ENCODE data around the gene SCN11A. TPM values are rescaled to one million over a fixed set of nuclear protein-coding genes. Genes with fewer than 3 reads are reported as not detected.
"Not testable (repeated sequence)": the region's sequence is repeated elsewhere in the genome, so short reads cannot be mapped to it uniquely, and the experiment has no call there.

SCN11A gene
- total RNA-seq, 1 donor from 2014 or later = 0.04 TPM

DNA sequence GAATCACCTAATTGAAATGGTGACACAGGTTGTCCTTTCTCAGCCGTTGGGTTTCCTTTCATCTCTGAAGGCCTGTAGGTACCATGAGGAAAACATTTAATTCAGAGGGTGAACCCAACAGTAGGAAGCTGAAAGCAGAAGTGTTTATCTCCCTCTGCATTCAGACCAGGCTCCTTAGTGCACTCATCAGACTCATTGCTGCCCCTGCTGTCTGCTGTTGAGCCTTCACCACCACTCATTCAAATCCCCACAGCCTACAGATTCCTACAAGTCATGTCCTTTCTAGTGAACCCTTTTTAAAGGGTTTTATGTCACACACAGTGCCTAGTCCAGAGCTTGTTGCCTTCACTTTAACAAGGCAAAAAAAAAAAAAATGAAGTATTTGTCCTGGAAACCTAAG, 13.5 kb upstream of the SCN11A start:
- ATAC-seq = no peak

GRCh38 chr3:39064646-39065045, 12.9 kb upstream of the SCN11A start:
- ATAC-seq = no peak

- no peak for ATAC-seq
Observed at GRCh38 chr3:39063143-39063542, 11.4 kb upstream of the SCN11A start.

DNA sequence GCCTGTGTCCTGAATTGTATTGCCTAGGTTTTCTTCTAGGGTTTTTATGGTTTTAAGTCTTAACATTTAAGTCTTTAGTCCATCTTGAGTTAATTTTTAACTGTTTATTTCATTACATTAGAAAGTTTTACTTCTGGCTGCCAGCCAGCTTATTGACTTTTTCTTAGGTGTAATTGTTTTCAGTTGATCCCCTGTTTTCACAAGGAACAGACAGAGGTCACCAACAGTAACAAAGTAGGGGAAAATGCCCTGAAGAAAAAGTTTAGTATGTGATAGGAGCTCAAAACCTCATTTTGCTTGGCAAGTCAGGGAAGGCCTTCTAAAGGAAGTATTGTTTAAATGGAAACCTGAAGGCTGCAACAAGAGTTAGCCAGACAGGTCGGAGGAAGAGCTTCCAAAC, 10.4 kb upstream of the SCN11A start:
- ATAC-seq = no peak

DNA sequence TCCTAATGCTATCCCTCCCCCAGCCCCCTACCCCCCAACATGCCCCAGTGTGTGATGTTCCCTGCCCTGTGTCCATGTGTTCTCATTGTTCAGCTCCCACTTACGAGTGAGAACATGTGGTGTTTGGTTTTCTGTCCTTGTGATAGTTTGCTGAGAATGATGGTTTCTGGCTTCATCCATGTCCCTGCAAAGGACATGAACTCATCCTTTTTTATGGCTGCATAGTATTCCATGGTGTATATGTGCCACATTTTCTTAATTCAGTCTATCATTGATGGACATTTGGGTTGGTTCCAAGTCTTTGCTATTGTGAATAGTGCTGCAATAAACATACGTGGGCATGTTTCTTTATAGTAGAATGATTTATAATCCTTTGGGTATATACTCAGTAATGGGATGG, 9.5 kb upstream of the SCN11A start:
- not testable (repeated sequence) for ATAC-seq

GRCh38 chr3:39056151-39056550, 4.4 kb upstream of the SCN11A start:
- no peak for ATAC-seq

GRCh38 chr3:39053696-39054095, 2.0 kb upstream of the SCN11A start:
- ATAC-seq = no peak

DNA sequence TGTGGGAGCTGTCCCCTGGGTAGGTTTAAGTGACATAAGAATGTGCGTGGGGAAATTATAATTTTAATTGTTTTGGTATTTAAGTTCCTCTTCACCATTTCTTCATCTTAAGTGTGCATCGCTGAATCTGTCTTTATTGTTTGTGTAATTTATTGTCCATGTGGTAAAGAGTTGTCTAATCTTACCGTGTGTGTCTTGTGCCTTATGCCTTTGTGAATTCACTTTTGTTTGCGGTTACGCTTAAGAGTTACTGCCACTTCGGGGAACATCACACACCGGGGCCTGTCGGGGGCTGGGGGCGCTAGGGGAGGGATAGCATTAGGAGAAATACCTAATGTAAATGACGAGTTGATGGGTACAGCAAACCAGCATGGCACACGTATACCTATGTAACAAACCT, 839 bp upstream of the SCN11A start:
- ATAC-seq = no peak

- ATAC-seq = no peak
Observed at GRCh38 chr3:39050029-39050428, 1.7 kb downstream of the SCN11A start.

DNA sequence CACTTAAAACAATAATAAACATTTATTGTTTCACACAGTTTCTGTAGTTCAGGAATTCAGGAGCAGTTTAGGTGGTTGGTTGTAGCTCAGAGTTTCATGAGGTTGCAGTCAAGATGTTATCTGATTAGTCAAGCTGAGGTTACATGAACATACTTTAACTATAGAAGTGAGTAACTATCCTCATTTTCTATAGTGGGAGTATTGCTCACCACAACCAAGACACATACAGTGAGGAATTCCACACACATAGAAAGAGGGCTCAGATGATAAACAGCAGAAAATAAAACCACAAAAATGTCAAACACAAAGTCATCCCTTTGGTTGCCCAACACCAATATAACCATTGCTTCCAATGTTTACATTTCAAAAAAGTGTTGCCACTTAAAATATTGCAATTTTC, 13.6 kb downstream of the SCN11A start:
- ATAC-seq = no peak

- ATAC-seq = no peak
Observed at GRCh38 chr3:39029556-39029955, 22.2 kb downstream of the SCN11A start.

GRCh38 chr3:39028546-39028945, 23.2 kb downstream of the SCN11A start:
- no peak for ATAC-seq

DNA sequence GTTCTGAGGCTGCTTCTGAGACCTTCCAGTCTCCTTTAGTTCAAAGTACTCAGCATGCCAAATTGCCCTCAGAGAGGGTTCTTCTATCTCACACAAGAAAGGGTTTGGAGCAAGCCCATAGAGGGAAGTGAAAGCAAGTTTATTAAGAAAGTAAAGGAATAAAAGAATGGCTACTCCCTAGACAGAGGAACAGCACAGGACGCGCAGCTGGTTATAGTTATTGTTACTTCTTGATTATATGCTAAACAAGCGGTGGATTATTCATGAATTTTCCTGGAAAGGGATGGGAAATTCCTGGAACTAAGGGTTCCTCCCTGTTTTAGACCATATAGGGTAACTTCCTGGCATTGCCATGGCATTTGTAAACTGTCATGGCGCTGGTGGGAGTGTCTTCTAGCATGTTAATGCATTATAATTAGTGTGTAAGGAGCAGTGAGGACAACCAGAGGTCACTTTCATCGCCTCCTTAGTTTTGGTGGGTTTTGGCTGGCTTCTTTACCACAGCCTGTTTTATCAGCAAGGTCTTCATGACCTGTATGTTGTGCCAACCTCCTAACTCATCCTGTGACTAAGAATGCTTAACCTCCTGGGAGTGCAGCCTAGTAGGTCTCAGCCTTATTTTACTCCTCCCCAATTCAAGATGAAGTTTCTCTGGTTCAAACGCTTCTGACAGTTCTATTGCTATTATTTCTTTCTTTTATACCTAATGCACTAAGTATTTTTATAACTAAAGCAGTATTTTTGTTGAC, 26.3 kb downstream of the SCN11A start:
- ATAC-seq = no peak

GRCh38 chr3:39024497-39024896, 27.2 kb downstream of the SCN11A start:
- no peak for ATAC-seq

- ATAC-seq = no peak
Observed at GRCh38 chr3:39022286-39022630, 29.5 kb downstream of the SCN11A start.

GRCh38 chr3:39021465-39022285, 30.1 kb downstream of the SCN11A start:
- no peak for ATAC-seq

- ATAC-seq = no peak
Observed at GRCh38 chr3:39021029-39021428, 30.7 kb downstream of the SCN11A start.

DNA sequence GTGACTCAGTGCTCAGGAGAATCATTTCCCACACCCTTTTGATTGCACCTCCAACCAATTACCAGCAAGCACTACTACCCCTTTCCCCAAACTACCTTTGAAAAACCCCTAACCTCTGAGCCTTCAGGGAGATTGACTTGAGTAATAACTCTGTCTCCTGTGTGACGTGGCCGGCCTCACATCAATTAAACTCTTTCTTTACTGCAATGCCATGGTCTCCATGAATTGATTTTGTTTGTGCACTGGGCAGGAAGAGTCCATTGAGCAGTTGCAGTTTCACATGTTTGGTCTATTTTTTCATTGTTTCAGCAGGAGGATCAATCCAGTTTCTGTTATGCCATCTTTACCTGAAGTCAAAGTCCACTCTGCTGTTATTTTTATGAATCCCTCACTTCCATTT, 32.4 kb downstream of the SCN11A start:
- no peak for ATAC-seq

DNA sequence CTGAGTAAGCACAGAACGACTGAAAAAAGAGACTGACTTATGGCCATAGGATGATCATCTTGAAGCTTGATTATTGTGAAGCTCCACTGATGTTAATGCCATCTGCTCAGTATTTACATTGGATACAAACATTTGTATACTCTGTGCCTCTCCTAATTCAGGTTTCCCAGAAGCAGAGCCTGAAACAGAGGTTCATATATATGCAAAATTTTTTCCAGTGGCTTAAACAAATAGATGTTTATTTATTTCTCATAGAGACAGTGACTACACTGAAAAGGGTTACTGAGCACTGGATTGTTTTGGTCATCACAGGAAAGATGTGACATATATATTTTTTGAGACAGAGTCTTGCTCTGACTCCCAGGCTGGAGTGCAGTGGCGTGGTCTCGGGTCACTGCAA, 36.3 kb downstream of the SCN11A start:
- ATAC-seq = no peak

- ATAC-seq = no peak
Observed at GRCh38 chr3:39013921-39014509, 37.7 kb downstream of the SCN11A start.

DNA sequence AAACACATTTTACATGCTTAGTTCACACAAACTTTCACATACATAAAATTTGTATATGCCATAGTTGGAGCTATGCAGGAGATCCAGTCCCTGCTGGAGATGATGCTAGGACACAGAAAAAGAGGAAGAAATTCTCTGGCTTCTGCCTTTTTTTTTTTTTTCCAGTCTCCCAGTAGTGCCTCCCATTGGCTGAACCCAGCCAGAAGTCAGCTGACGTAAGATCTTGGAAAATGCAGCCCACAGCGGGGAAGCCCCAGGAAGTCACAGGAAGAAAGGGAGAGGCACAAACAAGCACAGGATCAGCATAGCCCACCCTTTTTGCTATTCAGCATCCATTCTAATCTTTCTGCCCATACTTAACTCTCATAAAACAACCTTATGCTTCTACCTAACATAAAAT, 38.5 kb downstream of the SCN11A start:
- no peak for ATAC-seq

DNA sequence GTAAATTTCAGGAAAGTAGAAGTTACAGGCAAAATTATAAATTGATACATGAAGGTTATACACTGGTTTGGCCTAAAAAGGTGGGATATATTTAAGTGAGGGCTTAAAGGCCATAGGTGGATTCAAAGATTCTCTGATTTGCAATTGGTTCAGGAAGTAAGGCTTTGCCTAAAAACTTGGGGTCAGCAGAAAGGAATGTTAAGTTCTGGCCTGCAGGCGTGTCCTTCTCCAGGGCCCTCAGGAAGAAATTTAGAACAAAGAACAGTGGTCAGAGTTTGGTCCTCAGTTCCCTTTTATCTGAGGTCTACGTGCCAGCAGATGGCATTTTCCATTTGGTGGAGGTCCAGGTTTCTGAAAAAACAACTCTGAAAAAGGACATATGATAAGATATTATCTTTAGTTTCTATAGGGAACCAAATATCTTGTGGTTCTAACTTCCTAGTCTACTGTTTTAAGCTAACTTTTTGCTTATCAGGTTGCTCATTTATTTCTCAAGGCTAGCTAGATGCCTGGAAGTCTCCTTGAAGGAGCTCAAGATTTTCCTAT, 40.5 kb downstream of the SCN11A start:
- ATAC-seq = no peak

GRCh38 chr3:39005295-39005694, 46.4 kb downstream of the SCN11A start:
- no peak for ATAC-seq
